SK-N-MC (cell line): ENCODE measurements around the gene SRSF2.
"Not testable (repeated sequence)": the region's sequence is repeated elsewhere in the genome, so short reads cannot be mapped to it uniquely, and the experiment has no call there.

Source experiments
- DNase-seq: peaks from one replicate; pipeline ENCODE4 v3.0.0-alpha.2; 2011; ENCODE audit warnings: low read depth, low spot score
- H3K27ac ChIP-seq: fragments of 200-600 bp; sonication (generic); 2 replicates; pipeline ENCODE4 v1.5.1; 2016; ENCODE audit warnings: mixed run types
- H3K36me3 ChIP-seq: fragments of 200-600 bp; sonication (generic); 2 replicates; pipeline ENCODE4 v1.6.1; 2017; ENCODE audit warnings: antibody characterized with exemption, low read length, mixed read lengths; ENCODE audit not compliant: insufficient read depth
- H3K4me3 ChIP-seq: fragments of 200-600 bp; sonication (generic); 2 replicates; pipeline ENCODE4 v1.5.1; 2016
- H3K9ac ChIP-seq: fragments of 200-600 bp; sonication (generic); 2 replicates; pipeline ENCODE4 v1.8.0; 2017; ENCODE audit warnings: mixed run types, mixed read lengths; ENCODE audit not compliant: insufficient read length
- H3K9me3 ChIP-seq: fragments of 200-600 bp; sonication (generic); 2 replicates; pipeline ENCODE4 v1.6.1; 2017; ENCODE audit warnings: low read depth, mild to moderate bottlenecking, antibody characterized with exemption, low read length, moderate library complexity, mixed read lengths
- EZH2 ChIP-seq: fragments of 200-600 bp; sonication (generic); IDR thresholded peaks from one replicate; pipeline ENCODE4 v1.6.1; 2017; ENCODE audit warnings: antibody characterized with exemption
- FOXP2 ChIP-seq: optimal IDR thresholded peaks from 2 replicates; pipeline ENCODE3; 2011; ENCODE audit warnings: mild to moderate bottlenecking, moderate library complexity; ENCODE audit not compliant: insufficient read depth; ENCODE audit errors: extremely low read length, control extremely low read depth
- POLR2AphosphoS5 ChIP-seq: IDR thresholded peaks from 2 replicates; pipeline ENCODE4 v1.6.1; 2012; ENCODE audit warnings: mild to moderate bottlenecking, low read depth, low read length, borderline replicate concordance

Gene SRSF2

GRCh38 chr17:76744747-76745146 is 7.6 kb upstream of the SRSF2 start:
- Histone ChIP-seq H3K9me3 (no peaks in the 10 kb centered on the region), H3K27ac (no peak overlapping the region), H3K9ac (no peak overlapping the region), H3K4me3 (no peak overlapping the region), H3K36me3 (peaks cover 48% of the 10 kb centered on the region)
- TF ChIP-seq POLR2AphosphoS5 (no peak), EZH2 (no peak), FOXP2 (no peak)
- no peak for DNase-seq

GRCh38 chr17:76742958-76743357 is 5.8 kb upstream of the SRSF2 start:
- H3K27ac ChIP-seq = no peak overlapping the region
- no peak for TF ChIP-seq FOXP2
- TF ChIP-seq EZH2 = no peak
- no peak for TF ChIP-seq POLR2AphosphoS5
- H3K36me3 ChIP-seq = peaks cover 48% of the 10 kb centered on the region
- no peak overlapping the region for H3K4me3 ChIP-seq
- DNase-seq = no peak
- no peak overlapping the region for H3K9ac ChIP-seq
- no peaks in the 10 kb centered on the region for H3K9me3 ChIP-seq

- Histone ChIP-seq H3K4me3 (peak overlapping the region; percentile 59), H3K36me3 (peaks cover 46% of the 10 kb centered on the region), H3K9me3 (no peaks in the 10 kb centered on the region), H3K27ac (peak overlapping the region; percentile 80), H3K9ac (peak overlapping the region; percentile 12)
- DNase-seq = no peak
- TF ChIP-seq POLR2AphosphoS5 (no peak), FOXP2 (no peak), EZH2 (no peak)
These were observed 3.4 kb upstream of the SRSF2 start for GRCh38 chr17:76740329-76741118.

- H3K27ac ChIP-seq = peak overlapping the region; percentile 80; the same call in 1 of the 2 replicates
- peak overlapping the region; percentile 83 for H3K9ac ChIP-seq
- not testable (repeated sequence) for H3K9me3 ChIP-seq, DNase-seq
- peaks cover 46% of the 10 kb centered on the region for H3K36me3 ChIP-seq
- H3K4me3 ChIP-seq = peak overlapping the region; percentile 92
These were observed 2.5 kb upstream of the SRSF2 start for GRCh38 chr17:76739568-76740115.

GRCh38 chr17:76738468-76738850 is 1.3 kb upstream of the SRSF2 start:
- H3K9ac ChIP-seq = peak overlapping the region; percentile 83
- H3K9me3 ChIP-seq = no peaks in the 10 kb centered on the region
- H3K4me3 ChIP-seq = peak overlapping the region; percentile 92
- no peak for TF ChIP-seq EZH2
- TF ChIP-seq POLR2AphosphoS5 = no peak
- TF ChIP-seq FOXP2 = no peak
- no peak for DNase-seq
- H3K36me3 ChIP-seq = peaks cover 47% of the 10 kb centered on the region
- H3K27ac ChIP-seq = peak overlapping the region; percentile 97

GRCh38 chr17:76737676-76738467 is 741 bp upstream of the SRSF2 start, which contains the start of gene MFSD11:
TSS of gene MFSD11 (plus strand) at chr17:76738119. CDS start at chr17:76738353, 234 bp downstream.
- Histone ChIP-seq H3K9me3 (no peaks in the 10 kb centered on the region), H3K36me3 (peaks cover 49% of the 10 kb centered on the region), H3K9ac (peak within 1 kb of the TSS; percentile 98), H3K4me3 (peak within 1 kb of the TSS; percentile 92), H3K27ac (peak within 1 kb of the TSS; percentile 97)
- no peak for DNase-seq
- TF ChIP-seq EZH2 = no peak
- no peak for TF ChIP-seq POLR2AphosphoS5
- no peak for TF ChIP-seq FOXP2

GRCh38 chr17:76736349-76737081 is 616 bp downstream of the SRSF2 start:
- Histone ChIP-seq H3K9me3 (no peaks in the 10 kb centered on the region), H3K27ac (peak overlapping the region; percentile 89), H3K9ac (peak overlapping the region; percentile 98), H3K36me3 (peaks cover 52% of the 10 kb centered on the region), H3K4me3 (peak overlapping the region; percentile 91)
- DNase-seq = no peak
- TF ChIP-seq POLR2AphosphoS5 = 0 out of 2 replicates have a peak, but pooled peaks have one; percentile 4
- TF ChIP-seq FOXP2 = no peak
- TF ChIP-seq EZH2 = no peak

GRCh38 chr17:76735586-76736348 is 1.4 kb downstream of the SRSF2 start:
- H3K9ac ChIP-seq = peak overlapping the region; percentile 98
- DNase-seq = no peak
- H3K4me3 ChIP-seq = peak overlapping the region; percentile 91
- H3K27ac ChIP-seq = peak overlapping the region; percentile 89
- TF ChIP-seq POLR2AphosphoS5 = peak; percentile 19; the same call in 1 of the 2 replicates
- no peak for TF ChIP-seq EZH2
- H3K9me3 ChIP-seq = no peaks in the 10 kb centered on the region
- peaks cover 54% of the 10 kb centered on the region for H3K36me3 ChIP-seq
